GM12874 (cell line): ENCODE results near the gene GPR32.
"Not testable (repeated sequence)": the region's sequence is repeated elsewhere in the genome, so short reads cannot be mapped to it uniquely, and the experiment has no call there.

Experiments used
- TF ChIP-seq, protein P1 (sequence below): IDR thresholded peaks from 2 replicates; pipeline ENCODE4 v1.5.1; 2011; ENCODE audit warnings: low read depth, mild to moderate bottlenecking, control low read depth, low read length, moderate library complexity; ENCODE audit not compliant: insufficient read depth

Gene GPR32, protein sequence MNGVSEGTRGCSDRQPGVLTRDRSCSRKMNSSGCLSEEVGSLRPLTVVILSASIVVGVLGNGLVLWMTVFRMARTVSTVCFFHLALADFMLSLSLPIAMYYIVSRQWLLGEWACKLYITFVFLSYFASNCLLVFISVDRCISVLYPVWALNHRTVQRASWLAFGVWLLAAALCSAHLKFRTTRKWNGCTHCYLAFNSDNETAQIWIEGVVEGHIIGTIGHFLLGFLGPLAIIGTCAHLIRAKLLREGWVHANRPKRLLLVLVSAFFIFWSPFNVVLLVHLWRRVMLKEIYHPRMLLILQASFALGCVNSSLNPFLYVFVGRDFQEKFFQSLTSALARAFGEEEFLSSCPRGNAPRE

DNA sequence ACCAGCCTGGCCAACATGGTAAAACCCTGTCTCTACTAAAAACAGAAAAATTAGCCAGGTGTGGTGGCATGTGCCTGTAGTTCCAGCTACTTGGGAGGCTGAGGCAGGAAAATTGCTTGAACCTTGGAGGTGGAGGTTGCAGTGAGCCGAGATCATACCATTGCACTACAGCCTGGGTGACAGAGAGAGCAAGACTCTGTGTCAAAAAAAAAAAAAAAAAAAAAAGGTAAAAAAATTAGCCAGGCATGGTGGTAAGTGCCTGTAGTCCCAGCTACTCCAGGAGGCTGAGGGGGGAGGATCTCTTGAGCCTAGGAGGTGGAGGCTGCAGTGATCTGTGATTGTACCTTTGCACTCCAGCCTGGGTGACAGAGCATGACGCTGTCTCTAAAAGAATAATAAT lies at the start of gene GPR32:
Gene GPR32, plus strand, starts transcription at position 301 of the 400 bp plus-strand sequence. CDS start 137 bp downstream, outside the sequence.
- TF ChIP-seq, protein P1, sequence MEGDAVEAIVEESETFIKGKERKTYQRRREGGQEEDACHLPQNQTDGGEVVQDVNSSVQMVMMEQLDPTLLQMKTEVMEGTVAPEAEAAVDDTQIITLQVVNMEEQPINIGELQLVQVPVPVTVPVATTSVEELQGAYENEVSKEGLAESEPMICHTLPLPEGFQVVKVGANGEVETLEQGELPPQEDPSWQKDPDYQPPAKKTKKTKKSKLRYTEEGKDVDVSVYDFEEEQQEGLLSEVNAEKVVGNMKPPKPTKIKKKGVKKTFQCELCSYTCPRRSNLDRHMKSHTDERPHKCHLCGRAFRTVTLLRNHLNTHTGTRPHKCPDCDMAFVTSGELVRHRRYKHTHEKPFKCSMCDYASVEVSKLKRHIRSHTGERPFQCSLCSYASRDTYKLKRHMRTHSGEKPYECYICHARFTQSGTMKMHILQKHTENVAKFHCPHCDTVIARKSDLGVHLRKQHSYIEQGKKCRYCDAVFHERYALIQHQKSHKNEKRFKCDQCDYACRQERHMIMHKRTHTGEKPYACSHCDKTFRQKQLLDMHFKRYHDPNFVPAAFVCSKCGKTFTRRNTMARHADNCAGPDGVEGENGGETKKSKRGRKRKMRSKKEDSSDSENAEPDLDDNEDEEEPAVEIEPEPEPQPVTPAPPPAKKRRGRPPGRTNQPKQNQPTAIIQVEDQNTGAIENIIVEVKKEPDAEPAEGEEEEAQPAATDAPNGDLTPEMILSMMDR = not testable (repeated sequence)

DNA sequence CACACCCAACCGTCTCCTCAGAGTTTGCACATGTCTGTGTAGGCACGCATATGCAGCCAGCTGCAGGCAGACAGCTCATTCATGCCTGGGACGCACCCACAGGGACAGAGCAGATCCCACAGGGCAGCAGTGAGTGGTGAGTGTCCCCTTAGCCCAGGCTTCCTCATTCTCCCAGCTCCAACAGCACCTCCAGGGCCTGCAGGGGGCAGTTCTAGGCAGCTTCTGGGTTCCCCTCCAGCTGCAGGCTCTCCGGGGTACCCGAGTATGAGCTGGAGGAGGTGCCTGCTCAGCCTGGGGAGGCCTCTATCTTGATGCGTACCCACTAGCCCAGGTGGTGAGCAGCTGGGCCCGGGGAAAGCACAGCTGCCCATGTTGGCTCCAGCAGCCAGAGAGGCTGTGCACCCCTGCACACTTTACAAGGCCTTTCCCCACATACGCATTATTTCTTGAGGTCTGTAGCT lies 49.3 kb upstream of the GPR32 start:
- TF ChIP-seq, protein P1 = no peak

DNA sequence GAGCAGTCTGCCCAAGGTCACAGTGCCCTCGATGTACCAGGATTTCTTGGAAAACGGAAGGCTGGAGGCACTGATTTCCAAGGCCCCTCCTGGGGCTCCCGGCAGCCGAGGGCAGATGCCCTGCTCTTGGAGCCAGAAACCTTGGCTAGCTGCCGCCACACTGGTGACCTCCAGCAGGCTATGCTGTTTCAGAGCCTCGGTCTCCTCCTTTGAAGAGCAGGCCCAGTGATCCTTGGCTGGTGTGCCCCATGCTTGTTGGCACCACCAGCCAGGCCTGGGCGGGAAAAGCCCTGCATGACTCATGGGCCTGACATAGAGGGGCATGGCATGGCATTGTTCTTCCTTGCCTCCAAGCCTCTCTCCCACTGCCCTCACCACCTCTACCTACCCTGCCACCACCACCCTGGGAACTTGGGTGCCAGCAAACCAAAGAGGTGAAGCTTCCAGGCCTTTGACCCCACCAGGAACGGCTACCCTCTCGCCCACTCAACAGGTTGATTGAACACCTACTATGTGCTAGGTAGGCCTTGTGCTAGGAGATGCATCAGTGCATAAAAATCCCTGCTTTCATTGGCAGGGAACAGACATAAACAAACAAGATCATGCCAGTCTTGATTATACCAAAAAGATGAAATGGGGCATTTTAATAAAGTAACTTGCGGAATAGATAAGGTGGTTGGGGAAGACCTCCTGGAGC lies 48.7 kb upstream of the GPR32 start:
- TF ChIP-seq, protein P1 = no peak

DNA sequence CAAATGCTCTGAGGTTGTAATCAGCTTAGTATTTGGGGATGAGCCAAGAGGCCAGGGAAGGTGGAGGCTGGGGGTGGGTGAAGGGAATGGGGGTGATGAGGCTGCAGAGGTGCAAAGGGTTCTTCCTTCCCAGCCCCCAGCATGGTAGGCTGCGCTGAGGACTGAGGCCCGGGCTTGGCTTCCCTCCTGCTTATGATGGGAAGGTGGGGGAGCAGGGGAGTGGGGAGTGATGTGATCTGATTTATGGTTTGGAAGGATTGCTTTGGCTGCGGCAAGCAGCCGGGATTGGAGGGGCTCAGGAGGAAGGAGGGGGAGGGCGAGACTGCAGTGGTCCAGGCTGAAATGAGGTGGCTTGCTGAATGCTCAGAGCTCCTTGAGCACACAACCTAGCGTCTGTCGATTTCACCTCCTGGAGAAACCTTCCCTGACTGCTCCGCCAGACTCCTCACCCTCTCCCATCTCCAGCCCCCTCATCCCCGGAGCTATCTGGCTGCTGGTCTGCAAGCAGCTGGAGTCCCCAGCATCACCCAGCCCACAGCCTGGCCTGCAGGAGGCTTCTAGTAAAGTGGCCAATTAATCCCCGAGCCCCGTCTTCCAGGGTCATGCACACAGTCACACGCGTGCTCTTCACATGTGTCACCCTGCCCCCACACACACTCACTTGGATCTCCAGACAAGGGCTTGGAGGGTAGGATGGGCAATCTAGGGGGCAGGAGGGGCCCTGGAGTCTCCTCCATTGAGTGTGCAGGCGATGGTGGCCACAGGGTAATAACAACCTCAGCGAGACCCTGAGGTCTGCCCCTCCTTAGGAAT lies 47.9 kb upstream of the GPR32 start:
- TF ChIP-seq, protein P1 = no peak

DNA sequence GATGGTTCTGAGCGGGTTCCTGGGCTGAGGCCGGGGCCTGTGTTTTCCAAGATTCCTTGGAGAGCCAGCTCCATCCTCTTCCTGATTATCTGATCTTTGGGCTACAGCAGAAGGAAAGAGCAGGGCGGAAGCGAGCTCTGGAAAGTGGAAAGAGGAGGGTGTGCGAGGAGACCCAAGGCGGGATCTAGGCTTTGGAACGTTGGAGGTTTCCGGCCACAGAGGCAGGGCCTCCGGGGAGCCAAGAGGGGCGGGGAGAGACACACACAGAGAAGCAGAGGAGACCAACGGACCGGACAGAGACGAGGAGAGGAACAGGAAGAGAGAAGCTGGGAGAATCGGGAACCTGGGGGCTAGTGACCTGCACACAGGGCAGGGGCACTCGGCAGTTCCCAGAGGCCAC lies 47.2 kb upstream of the GPR32 start, which contains the start of gene CLEC11A:
Gene CLEC11A, plus strand, starts transcription at position 296 of the 400 bp plus-strand sequence. CDS start 162 bp downstream, outside the sequence.
- TF ChIP-seq, protein P1 = no peak

DNA sequence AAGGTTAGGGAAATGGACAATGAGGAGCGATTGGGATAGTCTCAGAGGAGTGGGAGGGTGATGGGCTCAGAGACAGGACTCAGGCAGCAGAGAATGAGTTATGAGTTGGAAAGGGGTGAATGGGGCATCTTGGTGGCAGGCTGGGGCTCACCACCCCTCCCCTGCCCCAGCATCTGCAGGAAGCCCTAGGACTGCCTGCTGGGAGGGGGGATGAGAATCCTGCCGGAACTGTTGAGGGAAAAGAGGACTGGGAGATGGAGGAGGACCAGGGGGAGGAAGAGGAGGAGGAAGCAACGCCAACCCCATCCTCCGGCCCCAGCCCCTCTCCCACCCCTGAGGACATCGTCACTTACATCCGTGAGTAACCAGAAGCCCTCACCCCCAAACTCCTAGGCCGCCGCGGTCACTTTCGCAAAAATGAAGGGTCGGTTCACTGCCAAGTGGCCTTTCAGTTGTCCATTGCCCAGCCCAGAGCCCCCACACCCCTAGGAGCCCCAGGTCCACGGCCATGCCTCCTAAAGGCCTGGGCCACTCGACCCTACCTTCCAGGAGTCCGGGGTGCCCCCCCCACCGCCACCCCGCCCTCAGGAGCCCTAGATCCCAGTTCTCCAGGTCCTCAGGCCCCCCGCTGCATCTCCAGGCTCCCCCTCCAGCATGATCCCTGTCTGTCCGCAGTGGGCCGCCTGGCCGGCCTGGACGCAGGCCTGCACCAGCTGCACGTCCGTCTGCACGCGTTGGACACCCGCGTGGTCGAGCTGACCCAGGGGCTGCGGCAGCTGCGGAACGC lies 46.3 kb upstream of the GPR32 start:
- TF ChIP-seq, protein P1 = no peak
